Femur (tissue), 1 donor: Measurements from ENCODE around the gene ECEL1.
"Not testable (repeated sequence)": the region's sequence is repeated elsewhere in the genome, so short reads cannot be mapped to it uniquely, and the experiment has no call there.

Source experiments
- DNase-seq: peaks from one replicate; pipeline ENCODE4 v3.0.0-alpha.2; 2017

ECEL1 gene

GRCh38 chr2:232458051-232458660 is 29.5 kb downstream of the ECEL1 start:
- no peak for DNase-seq

GRCh38 chr2:232457121-232458011 is 30.3 kb downstream of the ECEL1 start:
- DNase-seq = no peak

- no peak for DNase-seq
Measured at GRCh38 chr2:232456296-232457120, 31.1 kb downstream of the ECEL1 start.

- DNase-seq = no peak
Measured at GRCh38 chr2:232455426-232456255, 32.0 kb downstream of the ECEL1 start, which contains the start of gene ALPI. Gene ALPI (plus strand): TSS chr2:232456153. CDS start chr2:232456200, 47 bp downstream.

GRCh38 chr2:232454630-232455029 is 33.0 kb downstream of the ECEL1 start:
- DNase-seq = no peak

- DNase-seq = not testable (repeated sequence)
Measured at GRCh38 chr2:232451645-232452044, 36.0 kb downstream of the ECEL1 start.

- no peak for DNase-seq
Measured at GRCh38 chr2:232449964-232450363, 37.7 kb downstream of the ECEL1 start.

GRCh38 chr2:232448304-232448690 is 39.3 kb downstream of the ECEL1 start:
- DNase-seq = no peak

GRCh38 chr2:232447638-232448303 is 39.9 kb downstream of the ECEL1 start:
- DNase-seq = no peak

- no peak for DNase-seq
Measured at GRCh38 chr2:232447091-232447620, 40.5 kb downstream of the ECEL1 start.

- DNase-seq = not testable (repeated sequence)
Measured at GRCh38 chr2:232446266-232446777, 41.3 kb downstream of the ECEL1 start.

GRCh38 chr2:232445149-232445885 is 42.3 kb downstream of the ECEL1 start:
- DNase-seq = not testable (repeated sequence)

GRCh38 chr2:232444409-232445148 is 43.1 kb downstream of the ECEL1 start:
- DNase-seq = no peak

- not testable (repeated sequence) for DNase-seq
Measured at GRCh38 chr2:232443669-232444408, 43.8 kb downstream of the ECEL1 start.

- DNase-seq = not testable (repeated sequence)
Measured at GRCh38 chr2:232443047-232443446, 44.6 kb downstream of the ECEL1 start.

- not testable (repeated sequence) for DNase-seq
Measured at GRCh38 chr2:232442431-232442830, 45.2 kb downstream of the ECEL1 start.

- DNase-seq = not testable (repeated sequence)
Measured at GRCh38 chr2:232441922-232442321, 45.7 kb downstream of the ECEL1 start.

GRCh38 chr2:232441147-232441651 is 46.4 kb downstream of the ECEL1 start:
- no peak for DNase-seq
